GM12865 (cell line): Measurements from ENCODE around the gene RAC3.

Experiments
- DNase-seq: peaks from one replicate; pipeline ENCODE4 v3.0.0; 2010; ENCODE audit warnings: low read depth
- H3K4me3 ChIP-seq: 2 replicates; pipeline ENCODE4 v1.5.1; 2011; ENCODE audit warnings: mild to moderate bottlenecking, low read depth, low read length, control low read depth
- TF ChIP-seq, protein P1 (sequence below): IDR thresholded peaks from 2 replicates; pipeline ENCODE4 v1.5.1; 2011; ENCODE audit warnings: low read length, control low read depth, low read depth, inconsistent platforms; ENCODE audit not compliant: insufficient read depth; ENCODE audit errors: missing control alignments

The RAC3 gene

DNA sequence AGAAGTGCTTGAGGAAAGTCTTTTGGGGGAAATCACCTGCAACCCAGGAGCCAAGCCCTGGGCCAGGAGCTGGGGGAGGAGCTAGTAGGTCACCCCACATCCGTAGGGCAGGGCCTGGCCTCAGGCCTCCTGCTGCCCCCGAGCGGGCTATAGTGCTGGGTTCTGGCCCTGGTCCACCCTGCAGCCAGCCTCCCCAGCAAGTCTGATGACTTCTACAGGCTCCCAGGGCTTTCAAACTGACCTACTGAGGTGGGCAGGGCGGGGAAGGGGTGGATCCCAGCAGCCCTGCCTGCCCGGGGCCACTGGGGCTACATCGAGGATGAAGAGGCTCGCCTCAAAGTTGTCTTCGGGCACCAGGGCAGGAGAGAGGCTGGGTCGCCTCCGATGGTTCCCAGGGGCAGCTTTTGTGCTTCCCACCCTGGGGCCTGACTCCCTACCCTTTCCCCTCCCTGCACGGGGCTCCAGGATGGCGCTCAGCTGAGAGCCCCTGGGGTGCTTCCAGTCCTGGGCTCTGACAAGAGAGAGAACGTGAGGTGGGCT, 13.8 kb upstream of the RAC3 start:
- TF ChIP-seq, protein P1, sequence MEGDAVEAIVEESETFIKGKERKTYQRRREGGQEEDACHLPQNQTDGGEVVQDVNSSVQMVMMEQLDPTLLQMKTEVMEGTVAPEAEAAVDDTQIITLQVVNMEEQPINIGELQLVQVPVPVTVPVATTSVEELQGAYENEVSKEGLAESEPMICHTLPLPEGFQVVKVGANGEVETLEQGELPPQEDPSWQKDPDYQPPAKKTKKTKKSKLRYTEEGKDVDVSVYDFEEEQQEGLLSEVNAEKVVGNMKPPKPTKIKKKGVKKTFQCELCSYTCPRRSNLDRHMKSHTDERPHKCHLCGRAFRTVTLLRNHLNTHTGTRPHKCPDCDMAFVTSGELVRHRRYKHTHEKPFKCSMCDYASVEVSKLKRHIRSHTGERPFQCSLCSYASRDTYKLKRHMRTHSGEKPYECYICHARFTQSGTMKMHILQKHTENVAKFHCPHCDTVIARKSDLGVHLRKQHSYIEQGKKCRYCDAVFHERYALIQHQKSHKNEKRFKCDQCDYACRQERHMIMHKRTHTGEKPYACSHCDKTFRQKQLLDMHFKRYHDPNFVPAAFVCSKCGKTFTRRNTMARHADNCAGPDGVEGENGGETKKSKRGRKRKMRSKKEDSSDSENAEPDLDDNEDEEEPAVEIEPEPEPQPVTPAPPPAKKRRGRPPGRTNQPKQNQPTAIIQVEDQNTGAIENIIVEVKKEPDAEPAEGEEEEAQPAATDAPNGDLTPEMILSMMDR = no peak
- H3K4me3 ChIP-seq = no peak overlapping the region
- DNase-seq = no peak

DNA sequence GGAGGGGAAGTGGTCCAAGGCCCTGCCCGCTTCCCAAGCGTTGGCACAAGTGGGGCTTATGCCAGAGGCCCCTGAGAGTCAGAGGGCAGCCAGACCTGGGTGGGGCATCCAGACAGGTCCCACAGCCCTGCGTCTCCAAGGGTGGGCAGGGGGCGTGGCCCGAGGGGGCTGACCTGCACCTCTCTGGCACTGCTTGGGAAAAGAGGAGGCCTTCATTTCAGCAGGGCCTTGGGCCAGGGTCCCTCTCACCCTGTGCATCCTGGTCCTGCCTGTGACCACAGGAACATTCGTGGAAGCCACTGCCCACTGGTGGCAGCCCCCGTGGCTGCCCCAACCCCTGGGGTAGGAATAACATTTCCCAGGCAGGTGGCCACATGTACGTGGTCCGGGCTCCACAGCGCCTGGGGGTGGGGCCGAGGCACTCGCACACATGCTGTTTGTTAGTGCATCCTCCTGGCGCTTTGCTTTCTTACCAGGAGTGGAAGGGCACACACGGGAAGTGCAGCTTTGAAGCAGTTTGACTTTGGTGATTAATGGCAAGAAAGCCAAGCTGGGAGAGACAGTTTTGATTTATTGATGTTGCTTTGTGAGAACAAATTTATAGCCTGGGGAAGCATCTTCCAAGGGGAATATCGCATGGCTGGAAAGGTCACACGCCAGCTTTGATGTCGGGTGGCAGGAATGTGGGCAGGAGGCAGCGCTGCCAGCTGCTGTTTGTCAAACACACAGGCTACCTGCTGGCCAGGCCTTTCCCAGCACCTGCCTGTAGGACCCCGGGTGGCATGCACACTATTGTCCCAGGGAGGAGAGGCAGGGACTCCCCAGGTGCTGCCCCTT, 13.1 kb upstream of the RAC3 start:
- no peak for DNase-seq
- TF ChIP-seq, protein P1 = no peak

DNA sequence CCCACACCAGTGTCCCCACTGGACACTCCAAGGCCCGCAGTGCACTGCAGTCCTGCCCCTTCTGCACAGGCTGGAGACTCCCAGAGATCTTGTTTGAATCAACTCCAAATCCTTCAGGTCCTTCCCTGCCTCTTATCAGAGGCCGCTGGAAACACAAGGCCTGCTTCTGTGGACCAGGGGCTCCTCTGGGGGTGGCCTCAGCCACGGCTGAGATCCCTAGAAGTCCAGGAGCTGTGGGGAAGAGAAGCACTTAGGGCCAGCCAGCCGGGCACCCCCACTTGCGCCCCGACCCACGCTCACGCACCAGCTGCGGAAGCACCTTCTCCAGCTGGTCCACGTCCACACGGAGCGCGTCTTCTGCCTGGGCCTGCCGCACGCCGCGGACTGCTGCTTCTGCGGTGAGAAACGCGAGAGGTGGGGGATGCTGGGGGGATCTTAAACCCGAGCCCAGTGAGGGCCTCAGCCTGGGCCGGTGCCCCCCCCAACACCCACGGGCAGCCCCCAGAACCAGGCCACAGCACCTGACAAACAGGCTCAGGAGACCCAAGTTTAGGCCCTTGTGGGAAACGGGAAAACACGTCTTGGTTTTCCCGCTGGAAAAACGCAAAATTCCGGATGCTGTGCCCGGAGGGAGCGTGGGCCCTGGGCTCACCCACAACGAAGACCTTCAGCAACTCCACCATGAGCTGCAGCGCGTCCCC, 12.3 kb upstream of the RAC3 start:
- H3K4me3 ChIP-seq = no peak overlapping the region
- no peak for DNase-seq
- TF ChIP-seq, protein P1 = no peak

More for the DNA sequence above, 13.1 kb upstream of the RAC3 start:
- no peak overlapping the region for H3K4me3 ChIP-seq

DNA sequence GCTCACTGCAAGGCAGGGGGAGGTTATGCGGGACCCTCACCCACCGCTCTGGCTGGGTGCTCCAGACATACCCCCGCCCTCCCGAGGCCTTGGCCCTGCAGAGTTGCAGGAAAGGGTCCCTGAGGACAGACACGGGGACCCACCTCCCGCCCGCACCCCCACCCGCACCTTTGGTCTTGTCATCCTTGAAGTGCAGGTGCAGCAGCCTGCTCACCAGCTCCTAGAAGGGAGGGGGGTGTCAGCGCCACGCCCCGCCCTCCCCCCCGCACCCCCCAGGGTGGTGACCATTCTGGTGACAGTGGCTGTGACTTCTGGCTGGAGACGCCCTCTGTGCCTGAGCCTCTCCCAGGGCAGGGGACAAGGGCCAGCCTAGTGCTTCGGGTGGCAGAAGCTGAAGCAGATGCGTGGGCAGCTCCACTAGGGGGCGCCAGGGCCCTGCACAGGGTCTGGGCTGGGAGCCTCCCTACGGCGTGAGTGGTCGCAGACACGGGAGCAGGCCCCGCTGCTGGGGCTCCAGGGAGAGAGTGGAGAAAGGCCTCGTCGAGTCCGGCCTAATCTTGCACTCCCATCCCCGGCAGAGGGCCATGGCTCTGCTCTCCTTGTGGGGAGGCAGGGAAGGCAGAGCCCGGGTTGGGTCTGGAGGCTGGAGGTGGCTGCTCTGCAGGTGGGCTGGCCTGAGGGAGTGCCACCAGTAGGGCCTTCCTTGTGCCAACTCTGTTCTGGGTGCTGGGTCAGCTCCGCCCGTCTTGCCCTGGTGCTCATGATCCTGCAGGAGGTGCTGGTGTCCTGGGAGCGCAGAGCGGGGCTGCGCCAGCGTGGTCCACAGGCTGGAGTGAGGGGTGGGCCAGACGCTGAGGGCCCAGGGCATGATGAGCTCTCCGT, 11.5 kb upstream of the RAC3 start:
- TF ChIP-seq, protein P1 = peak; percentile 86
- peak; percentile 76 for DNase-seq
- no peak overlapping the region for H3K4me3 ChIP-seq

DNA sequence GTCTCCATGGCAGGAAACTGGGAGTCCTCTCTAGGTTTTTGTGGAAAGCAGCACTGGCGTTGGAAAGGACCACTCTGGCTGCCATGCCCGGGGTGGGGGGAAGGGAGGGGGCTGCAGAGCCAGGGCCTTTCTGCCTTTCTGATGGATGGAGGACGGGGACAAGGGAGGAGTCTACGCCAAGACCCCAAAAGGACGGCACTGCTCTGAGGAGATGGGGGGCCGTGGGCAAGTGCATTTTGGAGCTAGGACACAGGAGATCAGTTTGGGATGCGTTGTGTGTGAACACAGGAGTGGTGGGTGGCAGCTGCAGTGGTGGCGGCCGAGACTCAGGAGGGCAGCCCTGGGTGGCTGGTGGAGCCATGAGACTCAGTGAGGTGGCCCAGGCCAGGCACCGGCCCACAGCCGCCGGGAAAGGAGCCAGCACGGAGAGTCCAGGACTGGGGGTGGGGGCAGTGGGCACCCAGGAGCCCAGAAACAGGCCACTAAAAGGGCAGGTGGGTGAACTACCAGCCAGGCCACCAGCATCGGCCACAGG, 10.8 kb upstream of the RAC3 start:
- DNase-seq = no peak
- TF ChIP-seq, protein P1 = no peak
- H3K4me3 ChIP-seq = no peak overlapping the region
